ENCODE data around the gene PTGIR. TPM values are rescaled to one million over a fixed set of nuclear protein-coding genes. Genes with fewer than 3 reads are reported as not detected.

PTGIR gene
- total RNA-seq, 1 donor from 2014 or later, result 0.26 TPM

DNA sequence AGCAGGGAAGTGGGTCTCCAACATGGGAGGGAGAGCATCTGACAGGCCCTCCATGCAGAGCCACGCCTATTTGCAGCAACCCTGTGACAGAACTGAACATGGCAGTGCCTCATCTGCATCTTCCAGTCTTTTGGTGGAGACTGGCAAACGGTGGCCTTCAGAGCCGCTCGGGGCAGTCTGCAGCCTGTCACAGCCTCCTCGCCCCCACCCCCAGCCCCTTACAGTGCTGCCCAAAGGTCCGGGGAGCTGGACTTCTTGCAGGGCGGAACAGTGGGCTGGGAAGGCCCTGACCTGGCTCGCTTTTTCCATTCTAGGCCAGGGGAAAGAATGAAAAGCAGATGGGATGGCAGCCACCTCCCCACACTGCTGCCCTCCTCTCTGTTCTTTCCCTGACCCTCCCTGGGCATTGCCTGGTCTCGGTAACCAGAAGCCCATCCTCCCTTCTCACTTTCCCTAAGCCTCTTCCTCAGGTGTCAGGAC is 21.1 kb downstream of the PTGIR start:
- Histone ChIP-seq H3K4me3 (ENCODE audit: low read depth, low read length) (no peak overlapping the region), H3K36me3 (ENCODE audit: control insufficient read depth, insufficient read depth, low read length) (peaks cover 29% of the 10 kb centered on the region), H3K27me3 (ENCODE audit: control insufficient read depth, insufficient read depth, low read length) (no peaks in the 10 kb centered on the region)
- FAIRE-seq, result no peak
- no peak for DNase-seq (ENCODE audit: low read depth)
- no peak for TF ChIP-seq CTCF (IDR thresholded peaks at IDR 0.05; ENCODE audit: insufficient read depth, low read length, severe bottlenecking)

DNA sequence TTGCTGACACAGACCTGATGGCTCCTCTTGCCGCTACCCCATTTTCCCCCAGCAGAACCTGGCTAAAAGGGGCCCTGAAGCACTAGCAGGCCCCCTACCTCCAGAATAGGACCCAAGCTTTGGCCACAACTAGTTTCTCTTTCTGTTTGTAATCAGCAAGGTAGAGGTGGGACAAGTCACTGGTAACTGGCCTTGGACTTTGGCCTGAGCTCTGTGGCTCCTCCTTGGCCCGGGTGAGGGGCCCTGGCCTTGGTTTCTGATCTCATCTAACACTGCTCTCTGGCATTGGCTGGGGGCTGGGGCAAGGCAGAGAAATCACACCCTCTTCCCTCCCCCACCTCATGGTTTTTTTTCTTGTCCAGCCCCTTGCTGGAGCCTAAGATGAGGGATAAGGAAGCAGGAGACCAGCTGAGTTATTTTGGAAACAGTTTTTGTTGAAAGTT is 21.7 kb downstream of the PTGIR start:
- DNase-seq (ENCODE audit: low read depth), result no peak
- Histone ChIP-seq H3K4me3 (ENCODE audit: low read depth, low read length) (no peak overlapping the region), H3K27me3 (ENCODE audit: control insufficient read depth, insufficient read depth, low read length) (no peaks in the 10 kb centered on the region), H3K36me3 (ENCODE audit: control insufficient read depth, insufficient read depth, low read length) (peaks cover 24% of the 10 kb centered on the region)
- TF ChIP-seq CTCF (IDR thresholded peaks at IDR 0.05; ENCODE audit: insufficient read depth, low read length, severe bottlenecking), result no peak
- no peak for FAIRE-seq

- TF ChIP-seq CTCF (IDR thresholded peaks at IDR 0.05; ENCODE audit: insufficient read depth, low read length, severe bottlenecking), result no peak
- Histone ChIP-seq H3K4me3 (ENCODE audit: low read depth, low read length) (peak overlapping the region; percentile 97), H3K36me3 (ENCODE audit: control insufficient read depth, insufficient read depth, low read length) (peaks cover 17% of the 10 kb centered on the region), H3K27me3 (ENCODE audit: control insufficient read depth, insufficient read depth, low read length) (no peaks in the 10 kb centered on the region)
- FAIRE-seq (no peak), DNase-seq (ENCODE audit: low read depth) (no peak)
Measured at GRCh38 chr19:46602392-46603194, 22.3 kb downstream of the PTGIR start.

DNA sequence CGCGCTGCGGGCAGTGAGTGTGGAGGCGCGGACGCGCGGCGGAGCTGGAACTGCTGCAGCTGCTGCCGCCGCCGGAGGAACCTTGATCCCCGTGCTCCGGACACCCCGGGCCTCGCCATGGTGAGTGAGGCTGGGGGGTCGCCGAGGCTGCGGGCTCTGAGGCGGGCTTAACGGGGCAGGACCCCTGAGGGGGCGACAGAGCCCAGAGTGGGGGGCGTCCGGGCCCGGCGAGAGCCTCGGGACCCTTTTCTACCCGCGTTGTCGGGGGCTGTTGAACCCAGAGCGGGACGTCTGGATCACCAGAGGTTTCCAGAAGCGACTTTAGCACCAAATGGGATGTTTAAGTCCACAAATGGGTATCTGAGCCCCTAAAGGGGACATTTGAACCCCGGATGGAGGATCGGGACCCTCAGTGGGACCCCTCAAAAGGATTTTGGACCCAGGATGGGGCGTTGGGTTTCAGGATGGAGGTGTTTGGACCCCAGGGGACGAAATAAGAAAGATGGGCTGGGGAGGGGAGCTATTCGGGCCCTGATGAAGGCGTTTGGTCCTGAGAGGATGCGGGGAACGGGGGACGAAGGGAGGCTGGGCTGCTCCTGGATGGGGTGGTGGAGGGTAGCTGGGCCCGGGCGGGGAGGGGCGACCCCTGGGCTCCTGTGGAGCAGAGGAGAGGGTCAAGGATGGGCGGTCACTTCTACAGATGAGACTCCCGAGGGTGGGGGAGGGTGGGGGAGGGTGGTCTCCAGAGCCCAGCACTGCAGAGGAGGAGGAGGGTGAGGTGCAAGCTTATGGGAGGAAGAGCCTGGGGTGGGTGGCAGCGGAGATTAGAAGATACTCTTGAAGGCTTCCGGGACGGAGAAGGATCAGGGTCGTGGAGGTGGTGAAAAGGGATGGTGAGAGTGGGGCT is 23.3 kb downstream of the PTGIR start, which contains the start of gene CALM3:
Gene CALM3, plus strand, starts transcription at position 13 of the 907 bp plus-strand sequence. Its CDS starts 105 bp downstream, at position 118.
- Histone ChIP-seq H3K36me3 (ENCODE audit: control insufficient read depth, insufficient read depth, low read length) (peaks cover 8% of the 10 kb centered on the region), H3K27me3 (ENCODE audit: control insufficient read depth, insufficient read depth, low read length) (no peaks in the 10 kb centered on the region), H3K4me3 (ENCODE audit: low read depth, low read length) (peak within 1 kb of the TSS; percentile 97)
- TF ChIP-seq CTCF (IDR thresholded peaks at IDR 0.05; ENCODE audit: insufficient read depth, low read length, severe bottlenecking), result no peak
- no peak for FAIRE-seq
- DNase-seq (ENCODE audit: low read depth), result no peak

DNA sequence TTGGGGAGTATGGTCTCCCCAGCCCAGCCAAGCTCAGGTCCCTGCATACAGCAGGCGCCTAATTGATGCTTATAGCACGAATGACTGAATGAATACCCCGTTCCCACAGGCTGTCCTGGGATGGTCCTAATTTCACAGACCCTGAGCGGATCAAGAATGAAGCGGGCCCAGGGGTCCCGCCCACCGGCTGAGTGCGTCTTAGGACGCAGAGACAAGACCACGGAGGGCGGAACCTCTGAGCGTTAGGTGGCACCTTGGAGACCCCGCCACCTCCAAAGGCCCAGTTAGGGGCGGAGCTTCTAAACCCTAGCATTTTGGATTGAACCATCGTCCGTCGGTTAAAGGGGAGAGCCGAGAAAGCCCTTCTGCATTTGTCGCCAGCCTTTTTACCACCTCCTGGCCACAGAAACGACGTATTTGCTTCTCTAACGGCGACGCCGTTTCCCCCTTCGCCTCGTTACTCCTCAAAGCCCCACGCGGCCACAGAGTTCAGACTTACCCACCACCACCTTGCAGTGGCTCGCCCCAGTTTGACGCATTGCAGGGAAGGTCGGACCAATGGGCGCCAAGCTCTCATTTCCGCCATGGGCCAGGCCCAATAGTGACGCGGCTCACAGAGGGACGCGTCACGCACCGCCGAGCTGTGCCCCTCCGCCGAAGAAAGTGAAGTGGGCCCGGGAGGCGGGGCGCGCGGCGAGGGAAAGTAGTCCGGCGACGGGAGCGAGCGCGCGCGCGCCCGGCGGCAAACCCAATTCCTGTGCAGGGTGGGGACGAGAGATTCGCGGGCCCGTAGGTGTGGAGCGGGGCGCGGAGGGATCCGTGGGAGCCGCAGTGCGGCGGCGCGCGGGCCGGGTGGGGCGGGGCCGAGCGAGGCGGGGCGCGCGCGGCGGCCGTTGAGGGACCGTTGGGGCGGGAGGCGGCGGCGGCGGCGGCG is 24.2 kb downstream of the PTGIR start:
- Histone ChIP-seq H3K36me3 (ENCODE audit: control insufficient read depth, insufficient read depth, low read length) (peaks cover 3% of the 10 kb centered on the region), H3K4me3 (ENCODE audit: low read depth, low read length) (peak overlapping the region; percentile 97), H3K27me3 (ENCODE audit: control insufficient read depth, insufficient read depth, low read length) (no peaks in the 10 kb centered on the region)
- peak; percentile 81 for DNase-seq (ENCODE audit: low read depth)
- no peak for FAIRE-seq
- no peak for TF ChIP-seq CTCF (IDR thresholded peaks at IDR 0.05; ENCODE audit: insufficient read depth, low read length, severe bottlenecking)

Data from bronchial epithelial cell (primary cell).